ENCODE data around the gene FNTB. TPM values are rescaled to one million over a fixed set of nuclear protein-coding genes. Genes with fewer than 3 reads are reported as not detected.

FNTB gene
- total and polyA plus RNA-seq, 2 of the 8 experiments (the other 6 are each of a cell fraction or from before 2014, with no cell fraction given): 16.0 to 20.7 TPM

DNA sequence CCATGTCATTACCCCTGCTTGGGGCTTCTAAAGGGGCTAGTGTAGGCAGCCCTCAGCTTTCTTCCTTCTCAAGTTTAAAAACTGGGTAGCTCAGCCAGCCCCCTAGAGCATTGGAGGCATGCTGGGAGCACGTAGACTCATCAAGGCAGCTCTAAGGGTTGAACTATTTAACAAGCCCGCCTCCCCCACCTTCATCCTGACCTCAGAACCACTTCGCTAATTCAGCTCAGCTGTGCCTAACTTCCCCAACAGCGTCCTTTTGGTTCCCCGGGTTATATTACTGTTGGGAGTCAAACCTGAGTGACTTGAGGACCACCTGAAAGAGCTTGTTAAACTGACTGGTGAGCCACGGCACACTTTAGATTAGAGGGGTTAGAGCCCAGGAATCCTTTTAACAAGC, 85.6 kb downstream of the FNTB start:
- no peak for DNase-seq (ENCODE audit: low read depth in 1 of 2, low spot score in 2 of 2)
- no peak overlapping the region for H3K56ac ChIP-seq (replicated peaks; ENCODE audit: insufficient read length, low read depth, low read length)
- H4K5ac ChIP-seq (ENCODE audit: insufficient read length, low read depth, low read length): no peak overlapping the region
- H2BK5ac ChIP-seq (ENCODE audit: low read depth, low read length): no peak overlapping the region
- H2BK20ac ChIP-seq (ENCODE audit: low read length): no peak overlapping the region
- no peak overlapping the region for H2AFZ ChIP-seq (ENCODE audit: low read length)
- peaks cover 3 to 22% (median 12%) of the 10 kb centered on the region in 4 experiments; a peak in 6 of 8 replicates for H3K36me3 ChIP-seq (ENCODE audit: control insufficient read depth in 2 of 4, insufficient read depth in 4 of 4, low read length in 3 of 4)
- H3K27ac ChIP-seq (ENCODE audit: low read depth, low read length): no peak overlapping the region
- no peaks in the 10 kb centered on the region for H3K4me1 ChIP-seq (replicated peaks in 1 of 4; ENCODE audit: control insufficient read depth in 3 of 4, insufficient read depth in 4 of 4, low read length in 3 of 4)
- no peak overlapping the region for H2BK120ac ChIP-seq (replicated peaks; ENCODE audit: low read depth, low read length)
- H3K4me3 ChIP-seq (ENCODE audit: extremely low read depth in 1 of 4, insufficient read depth in 2 of 4, low read depth in 3 of 4, low read length in 4 of 4): no peak overlapping the region
- no peak overlapping the region for H2BK12ac ChIP-seq (ENCODE audit: low read depth, low read length)
- H4K8ac ChIP-seq (ENCODE audit: extremely low read depth, insufficient read depth, low read length): no peak overlapping the region
- CTCF ChIA-PET (ENCODE audit: partially characterized antibody): interaction anchor here (0.7 to 1.8 kb wide), 3 partner anchors 26 to 206 kb away, joined by 3 to 4 read pairs (median 3); partner anchors contain the start of gene FNTB
- H3K23ac ChIP-seq (ENCODE audit: insufficient read length): no peak overlapping the region
- peaks cover 7% of the 10 kb centered on the region; the same call in 1 of the 2 replicates for H3K79me1 ChIP-seq (ENCODE audit: low read depth, low read length)
- H3K4ac ChIP-seq (replicated peaks; ENCODE audit: insufficient read length, low read depth, low read length): no peak overlapping the region
- POLR2A ChIA-PET (ENCODE audit: partially characterized antibody): no interaction called here
- H3K14ac ChIP-seq (ENCODE audit: insufficient read length): no peak overlapping the region
- no peak overlapping the region for H3K4me2 ChIP-seq (ENCODE audit: insufficient read depth in 1 of 2, low read depth in 2 of 2, low read length in 2 of 2)
- no peak for FAIRE-seq
- H2AK5ac ChIP-seq (ENCODE audit: low read depth, low read length): no peak overlapping the region
- H3K23me2 ChIP-seq (ENCODE audit: low read depth, low read length): no peaks in the 10 kb centered on the region
- 88% methylated on average over 6 of the region's 6 CpGs; no CpG with 5 or more reads in 1 of the 2 experiments for WGBS, 2 experiments (ENCODE audit: extremely low coverage in 1 of 2, insufficient coverage in 1 of 2, insufficient read length in 1 of 2, insufficient replicate concordance in 2 of 2, low coverage in 1 of 2, low lambda C conversion rate in 2 of 2, missing lambda C conversion rate in 1 of 2)
- H4K20me1 ChIP-seq (replicated peaks in 1 of 2; ENCODE audit: control insufficient read depth in 1 of 2, insufficient read depth in 2 of 2, low read length in 2 of 2): peaks cover 5 to 10% of the 10 kb centered on the region in 2 experiments
- no peak overlapping the region for H2BK15ac ChIP-seq (ENCODE audit: low read length)
- no peak overlapping the region for H3K18ac ChIP-seq (ENCODE audit: extremely low read depth, low read length)
- H4K91ac ChIP-seq (replicated peaks; ENCODE audit: insufficient read length, low read length): no peak overlapping the region
- no peaks in the 10 kb centered on the region for H3K27me3 ChIP-seq (replicated peaks in 1 of 4; ENCODE audit: control insufficient read depth in 3 of 4, extremely low read depth in 1 of 4, insufficient read depth in 3 of 4, low read length in 3 of 4)
- TF ChIP-seq EP300 (IDR thresholded peaks at IDR 0.05; ENCODE audit: borderline replicate concordance in 1 of 2, low read depth in 2 of 2, low read length in 2 of 2) (no peak), BACH1 (IDR thresholded peaks at IDR 0.05; ENCODE audit: low read length) (no peak)
- H3K9me3 ChIP-seq (ENCODE audit: insufficient read depth in 2 of 2, low read depth in 1 of 2, low read length in 1 of 2): no peaks in the 10 kb centered on the region
- no peak overlapping the region for H3K9ac ChIP-seq (replicated peaks in 1 of 4; ENCODE audit: extremely low read depth in 1 of 4, low read depth in 3 of 4, low read length in 3 of 4)
- H3K79me2 ChIP-seq (ENCODE audit: control insufficient read depth in 1 of 2, insufficient read depth in 2 of 2, low read length in 2 of 2): no peaks in the 10 kb centered on the region
